HG02763 (cell line): ENCODE data around the gene PKP2.
"Not testable (repeated sequence)": the region's sequence is repeated elsewhere in the genome, so short reads cannot be mapped to it uniquely, and the experiment has no call there.

Source experiments
- ATAC-seq: cut with Tn5 transposase; IDR thresholded peaks from one replicate; pipeline ENCODE4 v1.9.1; 2021; ENCODE audit warnings: mild to moderate bottlenecking, moderate library complexity; ENCODE audit not compliant: unreplicated experiment

The PKP2 gene

GRCh38 chr12:32864731-32865130 lies 31.8 kb downstream of the PKP2 start:
- ATAC-seq = no peak

DNA sequence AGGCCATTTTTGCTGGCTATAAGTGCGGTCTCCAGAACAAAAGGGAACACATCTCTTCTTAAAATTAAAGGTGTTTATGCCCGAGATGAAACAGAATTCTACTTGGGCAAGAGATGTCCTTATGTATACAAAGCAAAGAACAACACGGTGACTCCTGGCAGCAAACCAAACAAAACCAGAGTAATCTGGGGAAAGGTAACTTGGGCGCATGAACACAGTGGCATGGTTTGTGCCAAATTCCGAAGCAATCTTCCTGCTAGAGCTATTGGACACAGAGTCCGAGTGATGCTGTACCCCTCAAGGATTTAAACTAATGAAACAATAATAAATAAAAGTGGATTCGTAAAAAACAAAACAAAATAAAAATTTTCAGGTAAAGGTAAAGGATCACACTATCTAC lies 33.4 kb downstream of the PKP2 start:
- ATAC-seq = no peak

DNA sequence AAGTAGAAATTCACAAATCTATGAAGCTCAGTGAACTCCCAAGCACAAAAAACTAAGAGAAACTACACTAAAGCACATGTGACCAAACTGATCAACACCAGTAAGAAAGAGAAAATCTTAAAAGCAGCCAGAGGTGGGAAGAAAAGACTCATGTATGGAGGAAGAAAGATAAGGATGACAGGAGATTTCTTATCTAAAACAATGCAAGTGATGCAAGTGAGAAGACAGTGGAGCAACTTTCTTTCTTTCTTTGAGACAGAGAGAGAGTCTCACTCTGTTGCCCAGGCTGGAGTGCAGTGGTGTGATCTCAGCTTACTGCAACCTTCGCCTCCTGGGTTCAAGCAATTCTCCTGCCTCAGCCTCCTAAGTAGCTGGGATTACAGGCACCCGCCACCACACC lies 34.9 kb downstream of the PKP2 start:
- ATAC-seq = not testable (repeated sequence)

DNA sequence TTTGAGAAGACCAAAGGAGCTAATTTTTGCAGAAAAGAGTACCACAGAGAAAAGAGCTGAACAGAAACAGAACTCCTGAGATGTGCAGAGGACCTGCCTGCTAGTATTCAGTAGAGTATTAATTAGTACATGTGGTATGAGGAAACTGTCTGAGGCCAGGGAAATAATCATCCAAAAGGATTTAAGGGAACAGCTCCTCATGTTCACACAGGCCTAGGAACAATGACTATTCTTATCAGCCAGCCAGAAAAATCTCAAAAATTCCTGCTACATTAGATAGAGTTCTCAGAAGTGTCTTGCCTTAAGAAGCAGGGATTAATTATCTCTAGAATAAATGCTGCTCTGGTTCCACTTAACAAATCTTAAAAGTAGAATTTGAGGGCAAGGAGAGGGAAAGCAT lies 36.4 kb downstream of the PKP2 start:
- no peak for ATAC-seq

DNA sequence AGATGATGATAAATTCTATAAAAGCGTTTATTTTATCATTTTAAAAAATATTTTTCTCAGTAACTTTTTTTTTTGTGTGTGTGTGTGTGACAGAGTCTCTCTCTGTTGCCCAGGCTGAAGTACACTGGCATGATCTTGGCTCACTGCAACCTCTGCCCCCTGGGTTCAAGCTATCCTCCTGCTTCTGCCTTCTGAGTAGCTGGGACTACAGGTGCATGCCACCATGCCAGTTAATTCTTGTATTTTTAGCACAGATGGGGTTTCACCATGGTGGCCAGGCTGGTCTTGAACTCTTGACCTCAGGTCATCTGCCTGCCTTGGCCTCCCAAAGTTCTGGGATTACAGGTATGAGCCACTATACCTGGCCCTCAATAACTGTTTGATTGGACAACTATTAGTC lies 37.2 kb downstream of the PKP2 start:
- no peak for ATAC-seq

DNA sequence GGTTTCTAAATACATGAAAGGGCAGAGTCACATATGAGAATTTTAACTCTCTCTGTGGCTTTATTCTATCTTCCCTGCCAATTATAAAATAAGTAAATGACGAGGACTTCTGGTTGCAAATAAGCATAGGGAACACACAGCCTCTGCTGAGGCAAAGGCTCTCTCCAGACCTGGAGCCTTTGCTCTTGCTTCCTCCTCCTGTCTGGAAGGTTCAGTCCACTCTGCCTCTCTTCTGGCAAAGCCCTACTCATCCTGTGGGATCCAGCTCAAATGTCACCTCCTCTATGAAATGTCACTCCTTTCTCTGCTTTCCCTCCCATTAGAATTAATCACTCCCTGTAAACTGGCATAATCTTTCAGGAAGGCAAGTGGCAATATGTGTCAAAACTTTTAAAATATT lies 41.9 kb downstream of the PKP2 start:
- no peak for ATAC-seq

- ATAC-seq = no peak
Measured at GRCh38 chr12:32854097-32854496, 42.5 kb downstream of the PKP2 start.

DNA sequence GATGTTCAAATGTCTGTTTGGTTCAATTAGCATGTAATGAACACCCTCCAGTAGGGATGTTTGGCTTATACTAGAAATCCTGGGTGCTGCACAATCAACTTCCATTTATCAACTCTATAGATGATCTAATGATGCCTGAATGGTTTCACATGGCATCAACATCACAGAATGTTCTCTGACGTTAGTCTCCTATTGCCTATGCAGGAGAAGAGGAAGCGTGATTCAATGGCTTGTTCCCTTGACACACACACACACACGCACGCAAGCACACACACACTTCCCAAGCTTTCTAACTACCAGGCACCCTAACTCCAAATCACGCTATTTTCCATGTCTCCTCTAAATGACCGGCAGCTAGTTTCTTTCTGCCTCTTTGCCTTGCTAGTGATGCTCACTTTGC lies 49.3 kb downstream of the PKP2 start:
- no peak for ATAC-seq

- no peak for ATAC-seq
Measured at GRCh38 chr12:32846053-32846452, 50.5 kb downstream of the PKP2 start.

GRCh38 chr12:32843528-32844095 lies 53.0 kb downstream of the PKP2 start:
- ATAC-seq = no peak

GRCh38 chr12:32841061-32841460 lies 55.5 kb downstream of the PKP2 start:
- no peak for ATAC-seq

GRCh38 chr12:32839828-32840227 lies 56.7 kb downstream of the PKP2 start:
- ATAC-seq = no peak

- ATAC-seq = no peak
Measured at GRCh38 chr12:32837974-32838373, 58.6 kb downstream of the PKP2 start.

GRCh38 chr12:32836710-32837109 lies 59.9 kb downstream of the PKP2 start:
- ATAC-seq = no peak

DNA sequence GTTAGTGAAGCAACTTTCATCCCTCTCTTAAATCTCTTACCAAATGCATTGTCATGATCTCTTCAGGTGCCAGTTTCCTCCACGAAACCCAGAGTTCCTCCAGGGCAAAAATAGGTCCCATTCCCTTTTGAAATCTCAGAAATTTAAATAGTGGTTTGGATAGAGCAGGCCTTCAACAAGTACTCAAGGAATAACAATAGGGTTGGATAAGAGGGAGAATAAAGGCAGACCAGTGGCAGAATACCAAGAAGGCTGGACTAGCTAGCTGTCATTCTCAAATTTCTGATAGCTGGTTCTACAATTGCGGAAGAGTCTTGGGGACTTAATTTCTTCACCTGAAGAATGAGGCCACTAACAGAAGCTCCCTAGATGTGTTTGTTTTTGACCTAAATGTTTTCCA lies 62.5 kb downstream of the PKP2 start:
- ATAC-seq = no peak

DNA sequence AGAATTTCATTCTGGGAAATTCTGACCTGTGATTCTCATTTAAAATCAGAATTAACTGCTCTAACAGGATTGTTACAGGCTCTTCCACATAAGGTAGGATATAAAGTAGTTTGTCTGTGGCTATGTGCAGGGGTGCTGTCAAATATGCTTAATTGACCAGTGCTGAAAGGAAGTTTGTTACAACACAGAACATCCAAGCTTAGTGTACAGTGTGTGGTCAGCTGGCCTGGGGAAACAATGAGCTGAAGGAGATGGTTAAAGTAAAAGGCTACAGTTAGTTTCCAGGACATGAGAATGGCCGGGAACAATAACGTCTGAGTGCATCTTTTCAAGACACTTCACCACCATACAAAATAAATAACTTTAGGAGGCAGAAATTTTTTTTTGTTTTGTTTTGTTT lies 68.0 kb downstream of the PKP2 start:
- no peak for ATAC-seq

DNA sequence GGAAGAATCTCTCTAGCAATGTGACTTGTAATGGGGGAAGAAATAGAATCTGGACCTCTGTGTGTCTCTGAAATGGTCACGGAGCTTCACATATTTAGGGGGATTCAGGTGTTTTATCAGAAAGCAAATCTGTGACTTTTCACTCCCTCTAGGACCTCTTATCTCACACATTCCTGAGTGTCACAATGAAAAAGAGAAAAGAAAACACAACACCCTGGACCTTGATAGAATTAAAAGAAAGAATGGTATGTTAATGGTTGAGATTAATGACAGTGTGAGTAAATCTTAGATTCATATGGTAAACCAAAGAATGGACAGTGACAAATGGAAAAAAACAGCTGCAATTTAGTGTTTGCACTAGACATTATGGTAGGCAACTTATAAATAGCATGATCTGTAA lies 68.5 kb downstream of the PKP2 start:
- ATAC-seq = no peak

DNA sequence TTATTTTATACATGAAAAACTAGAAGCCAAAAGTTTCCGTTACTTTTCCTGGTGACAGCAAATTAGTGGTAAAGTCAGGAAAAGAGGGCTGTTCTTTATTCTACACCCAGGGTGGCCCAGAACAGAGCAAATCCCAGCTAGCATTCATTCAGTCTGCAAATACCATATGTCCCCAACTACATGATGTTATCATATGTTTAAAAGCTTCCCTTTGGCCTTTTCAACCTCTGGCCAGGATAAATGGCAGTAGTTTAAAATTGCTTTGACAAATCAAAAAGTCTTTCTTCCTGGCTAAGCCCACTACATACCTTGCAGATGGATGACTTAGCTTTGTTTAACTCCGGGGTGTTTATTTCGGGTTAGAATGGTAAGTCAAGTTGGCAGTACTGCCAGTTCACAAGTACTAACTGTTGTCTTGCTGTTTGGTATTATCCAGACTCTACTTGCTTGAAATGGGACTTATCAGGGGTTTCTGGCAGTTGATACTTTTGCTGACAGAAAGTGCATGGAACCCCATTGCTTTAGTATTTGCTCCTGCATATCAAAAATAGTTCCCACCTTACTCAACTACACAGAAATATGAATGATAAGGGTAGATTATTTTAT lies 69.7 kb downstream of the PKP2 start:
- no peak for ATAC-seq

DNA sequence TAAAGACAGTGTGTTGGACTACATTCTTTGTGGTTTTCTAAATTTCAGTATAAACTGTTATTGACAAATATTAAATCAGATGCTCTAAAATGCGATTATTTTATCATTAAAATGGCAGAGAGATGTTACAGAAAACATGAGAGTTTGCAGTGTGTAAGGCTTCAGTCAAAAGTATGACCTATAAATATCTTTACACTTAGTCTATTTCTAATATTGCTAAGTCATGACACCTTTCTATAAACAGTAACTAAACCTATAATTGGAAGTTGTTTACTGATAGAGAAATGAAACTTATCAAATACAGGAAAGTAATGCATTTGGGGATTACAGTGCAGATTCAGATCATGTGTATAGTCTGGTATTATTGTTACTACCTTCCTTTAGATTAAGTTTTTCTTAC lies 72.0 kb downstream of the PKP2 start:
- no peak for ATAC-seq

- ATAC-seq = no peak
Measured at GRCh38 chr12:32822344-32822743, 74.2 kb downstream of the PKP2 start.

DNA sequence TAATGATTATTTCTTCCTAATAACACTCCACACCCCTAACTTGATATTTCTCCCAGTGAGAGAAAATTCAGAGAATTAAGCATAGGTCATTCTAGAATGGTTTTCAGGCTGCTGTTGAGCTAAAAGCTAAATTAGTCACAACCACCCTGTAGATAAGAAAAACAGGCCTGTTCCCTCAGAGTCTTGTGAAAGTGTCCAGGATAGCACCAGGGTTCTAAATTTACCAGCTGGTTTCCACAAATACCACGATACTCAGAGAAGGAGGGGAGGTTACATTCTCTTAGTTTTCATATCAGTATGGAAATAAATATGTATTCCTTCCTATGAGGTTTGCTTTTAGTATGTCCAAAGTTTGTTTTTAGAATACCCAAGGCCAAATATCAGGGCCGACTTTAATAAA lies 74.9 kb downstream of the PKP2 start:
- no peak for ATAC-seq

- ATAC-seq = no peak
Measured at GRCh38 chr12:32821293-32821692, 75.3 kb downstream of the PKP2 start.

GRCh38 chr12:32820376-32820931 lies 76.1 kb downstream of the PKP2 start:
- ATAC-seq = no peak
